ENCODE data around the gene NDUFV1.
"Not testable (repeated sequence)": the region's sequence is repeated elsewhere in the genome, so short reads cannot be mapped to it uniquely, and the experiment has no call there.

- TF ChIP-seq CTCF (IDR thresholded peaks at IDR 0.05 in 8 of 11, conservative IDR thresholded peaks at IDR 0.05 in 3 of 11); POLR2A (IDR thresholded peaks at IDR 0.05); POLR2AphosphoS5 (IDR thresholded peaks at IDR 0.05): not testable (repeated sequence)
Measured at GRCh38 chr11:67621928-67622327, 15.2 kb downstream of the NDUFV1 start.

Data from spleen (tissue), 7 donors.